HFF-Myc (cell line): Measurements from ENCODE around the gene SLX4.

ENCODE experiments used
- DNase-seq: peaks from one replicate; pipeline ENCODE4 v3.0.0-alpha.2; 2011; ENCODE audit warnings: low read depth; ENCODE audit errors: extremely low read depth
- H3K4me3 ChIP-seq: replicated peaks from 2 replicates; pipeline ENCODE4 v1.5.1; 2011; ENCODE audit warnings: low read depth, mild to moderate bottlenecking, control low read depth, low read length
- TF ChIP-seq, protein P1 (sequence below): IDR thresholded peaks from 2 replicates; pipeline ENCODE4 v1.5.1; 2012; ENCODE audit warnings: mild to moderate bottlenecking, low read depth, low read length, control low read depth; ENCODE audit errors: missing control alignments

SLX4 gene

DNA sequence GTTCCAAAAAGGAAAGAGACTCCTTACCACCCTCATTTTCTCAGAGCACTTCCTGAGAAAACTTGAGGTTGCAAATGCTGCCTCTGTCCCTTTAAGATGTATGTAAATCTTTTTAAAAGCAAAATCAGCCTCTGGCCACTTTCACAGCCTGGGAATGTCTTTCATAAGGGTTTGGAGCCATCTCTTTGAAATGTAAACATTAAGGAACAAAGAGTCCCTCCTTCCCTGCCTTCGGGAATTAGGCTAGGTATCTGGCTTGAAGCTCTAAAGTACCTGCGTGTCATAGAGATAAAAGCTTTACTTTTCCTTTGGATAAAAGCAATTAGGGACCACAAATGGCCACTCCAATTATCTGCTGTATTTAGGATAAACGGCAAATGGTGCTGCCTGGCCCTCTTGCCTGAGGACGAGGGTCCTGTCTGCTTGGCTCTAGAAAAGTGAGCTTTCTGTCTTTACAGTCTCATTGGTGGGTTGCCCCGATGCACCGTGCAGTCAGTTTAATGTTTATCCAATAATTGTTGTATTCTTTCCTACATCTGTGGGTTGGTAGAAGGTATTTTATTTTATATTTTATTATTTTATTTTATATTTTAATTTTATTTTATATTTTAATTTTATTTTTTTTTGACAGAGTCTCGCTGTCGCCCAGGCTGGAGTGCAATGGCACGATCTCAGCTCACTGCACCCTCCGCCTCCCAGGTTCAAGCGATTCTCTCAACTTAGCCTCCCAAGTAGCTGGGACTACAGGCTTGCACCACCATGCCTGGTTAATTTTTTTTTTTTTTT is 58.1 kb downstream of the SLX4 start:
- TF ChIP-seq, protein P1, sequence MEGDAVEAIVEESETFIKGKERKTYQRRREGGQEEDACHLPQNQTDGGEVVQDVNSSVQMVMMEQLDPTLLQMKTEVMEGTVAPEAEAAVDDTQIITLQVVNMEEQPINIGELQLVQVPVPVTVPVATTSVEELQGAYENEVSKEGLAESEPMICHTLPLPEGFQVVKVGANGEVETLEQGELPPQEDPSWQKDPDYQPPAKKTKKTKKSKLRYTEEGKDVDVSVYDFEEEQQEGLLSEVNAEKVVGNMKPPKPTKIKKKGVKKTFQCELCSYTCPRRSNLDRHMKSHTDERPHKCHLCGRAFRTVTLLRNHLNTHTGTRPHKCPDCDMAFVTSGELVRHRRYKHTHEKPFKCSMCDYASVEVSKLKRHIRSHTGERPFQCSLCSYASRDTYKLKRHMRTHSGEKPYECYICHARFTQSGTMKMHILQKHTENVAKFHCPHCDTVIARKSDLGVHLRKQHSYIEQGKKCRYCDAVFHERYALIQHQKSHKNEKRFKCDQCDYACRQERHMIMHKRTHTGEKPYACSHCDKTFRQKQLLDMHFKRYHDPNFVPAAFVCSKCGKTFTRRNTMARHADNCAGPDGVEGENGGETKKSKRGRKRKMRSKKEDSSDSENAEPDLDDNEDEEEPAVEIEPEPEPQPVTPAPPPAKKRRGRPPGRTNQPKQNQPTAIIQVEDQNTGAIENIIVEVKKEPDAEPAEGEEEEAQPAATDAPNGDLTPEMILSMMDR: no peak
- no peak overlapping the region for H3K4me3 ChIP-seq
- DNase-seq: no peak

DNA sequence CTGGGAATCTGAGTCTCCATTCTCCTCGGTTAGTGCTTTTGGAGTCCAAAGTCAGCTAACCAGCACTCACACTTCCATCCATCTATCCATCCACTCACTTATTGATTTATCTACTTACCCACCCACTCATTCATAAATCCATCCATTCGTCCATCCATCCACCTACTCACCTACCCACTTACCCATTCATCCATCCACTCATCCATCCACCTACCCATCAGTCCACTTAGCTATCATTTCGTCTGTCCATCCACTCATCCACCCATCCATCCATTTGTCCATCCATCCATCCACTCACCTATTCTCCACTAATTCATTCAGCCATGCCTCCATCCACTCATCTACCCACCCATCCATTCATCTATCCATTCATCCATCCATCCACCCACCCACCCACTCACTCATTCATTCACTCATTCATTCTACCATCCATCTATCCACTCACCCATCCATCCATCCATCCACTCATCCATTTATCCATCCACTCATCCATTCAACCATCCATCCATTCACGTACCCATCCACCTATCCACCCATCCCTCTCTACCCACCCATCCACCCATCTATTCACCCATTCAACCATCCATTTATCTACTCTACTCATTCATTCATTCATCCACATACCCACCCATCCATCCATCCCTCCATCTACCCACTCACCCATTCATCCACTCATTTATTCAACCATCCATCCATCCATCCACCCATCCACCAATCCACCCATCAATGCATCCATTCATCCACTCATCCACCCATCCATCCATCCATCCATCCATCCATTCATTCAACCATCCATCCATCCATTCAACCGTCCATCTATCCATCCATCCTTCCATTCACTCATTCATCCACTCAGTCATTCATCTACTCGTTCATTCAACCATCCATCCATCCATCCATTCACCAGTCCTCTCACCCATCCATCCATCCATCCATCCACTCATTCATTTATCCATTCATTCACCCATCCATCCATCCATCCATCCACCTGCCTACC is 60.3 kb downstream of the SLX4 start:
- no peak overlapping the region for H3K4me3 ChIP-seq
- DNase-seq: no peak
- TF ChIP-seq, protein P1: no peak

DNA sequence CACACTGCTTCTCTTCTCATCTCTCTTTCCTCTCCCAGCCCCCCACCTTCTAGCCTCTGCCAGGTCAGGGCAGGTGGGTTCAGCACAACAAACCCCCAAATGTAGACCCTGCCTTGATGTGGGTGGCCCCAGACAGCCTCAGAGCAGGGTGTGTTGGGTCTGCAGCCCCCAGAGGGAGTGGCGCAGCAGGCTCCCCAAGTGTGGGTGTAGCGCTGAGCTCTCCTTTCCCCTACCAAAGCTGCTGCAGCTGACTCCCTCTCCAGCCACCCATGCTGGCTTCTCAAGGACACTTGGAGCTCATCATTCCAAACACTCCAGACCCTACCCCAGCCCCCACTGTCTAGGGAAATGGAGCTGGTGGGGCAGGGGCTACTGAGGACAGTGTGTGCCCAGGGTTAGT is 61.5 kb downstream of the SLX4 start:
- TF ChIP-seq, protein P1: no peak
- H3K4me3 ChIP-seq: no peak overlapping the region
- no peak for DNase-seq

DNA sequence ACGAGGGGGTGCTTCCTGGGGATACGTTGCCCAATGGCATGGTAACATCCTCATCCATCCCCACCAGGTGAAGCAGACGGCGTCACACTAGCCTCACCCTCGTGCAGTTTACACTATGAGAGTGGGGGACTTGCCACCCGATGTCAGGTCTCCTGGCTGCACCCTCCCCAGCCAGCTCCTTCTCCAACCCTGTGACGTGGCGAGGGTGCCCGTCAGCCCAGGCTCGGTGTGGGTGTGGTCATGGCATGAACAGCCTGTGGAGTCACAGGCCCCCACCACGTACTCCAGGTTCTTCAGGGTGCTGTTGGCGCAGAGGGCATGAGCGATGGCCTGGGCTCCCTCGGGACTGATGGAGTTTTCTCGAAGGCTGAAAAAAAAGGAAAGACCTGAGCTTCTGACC is 62.5 kb downstream of the SLX4 start:
- TF ChIP-seq, protein P1: no peak
- H3K4me3 ChIP-seq: no peak overlapping the region
- no peak for DNase-seq

DNA sequence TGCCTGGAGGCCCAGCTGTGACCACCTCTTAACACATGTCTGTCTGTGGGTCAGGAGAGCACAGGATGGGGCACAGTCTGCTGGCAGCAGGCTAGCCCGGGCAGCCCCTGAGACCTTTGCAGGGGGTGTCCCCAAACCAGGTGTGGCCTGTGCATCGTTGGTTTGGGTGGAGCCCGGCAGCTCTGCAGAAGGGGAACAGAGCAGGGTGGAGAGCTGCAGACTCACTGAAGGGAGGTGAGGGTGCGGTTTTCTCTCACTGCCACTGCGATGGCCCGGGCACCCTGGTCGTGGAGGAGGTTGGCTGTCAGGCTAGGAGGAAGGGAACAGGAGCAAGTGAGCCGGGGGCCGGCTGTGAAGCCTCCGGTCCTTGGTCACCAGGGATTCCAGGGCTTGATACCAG is 63.0 kb downstream of the SLX4 start:
- TF ChIP-seq, protein P1: no peak
- no peak overlapping the region for H3K4me3 ChIP-seq
- no peak for DNase-seq

DNA sequence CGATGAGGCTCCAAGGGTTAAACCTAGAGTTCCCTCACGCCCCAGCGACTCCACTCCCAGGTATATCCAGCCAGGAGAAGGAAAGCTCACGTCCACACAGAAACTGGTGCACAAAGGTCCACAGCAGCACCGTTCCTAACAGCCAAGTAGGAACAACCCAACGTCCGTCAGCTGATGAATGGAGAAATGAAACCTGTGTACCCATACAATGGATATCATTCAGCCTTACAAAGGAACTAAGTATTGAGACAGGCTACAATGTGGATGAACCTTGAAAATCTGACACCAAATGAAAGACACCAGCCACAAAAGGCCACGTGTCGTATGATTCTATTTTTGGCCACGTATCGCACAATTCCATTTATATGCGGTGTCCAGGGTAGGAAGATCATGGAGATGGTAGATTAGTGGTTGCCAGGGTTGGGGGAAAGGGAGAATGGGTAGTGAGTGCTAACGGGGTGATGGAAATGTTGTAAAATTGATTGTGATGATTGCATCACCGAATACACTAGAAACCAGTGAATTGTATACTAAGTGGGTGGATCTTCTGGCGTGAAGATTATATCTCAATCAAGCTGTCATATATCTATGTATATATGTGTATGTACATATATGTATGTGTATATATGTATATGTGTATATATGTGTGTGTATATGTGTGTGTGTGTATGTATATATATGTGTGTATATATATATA is 64.3 kb downstream of the SLX4 start:
- TF ChIP-seq, protein P1: no peak
- no peak for DNase-seq
- no peak overlapping the region for H3K4me3 ChIP-seq
